Activated T-cell treated with anti-CD3 and anti-CD28 coated beads for 1 hour (primary cell): ENCODE results near the gene ZBTB46.

Experiments used
- DNase-seq: peaks from one replicate; pipeline ENCODE4 v3.0.0-alpha.2; 2020; ENCODE audit warnings: low read depth

The ZBTB46 gene

DNA sequence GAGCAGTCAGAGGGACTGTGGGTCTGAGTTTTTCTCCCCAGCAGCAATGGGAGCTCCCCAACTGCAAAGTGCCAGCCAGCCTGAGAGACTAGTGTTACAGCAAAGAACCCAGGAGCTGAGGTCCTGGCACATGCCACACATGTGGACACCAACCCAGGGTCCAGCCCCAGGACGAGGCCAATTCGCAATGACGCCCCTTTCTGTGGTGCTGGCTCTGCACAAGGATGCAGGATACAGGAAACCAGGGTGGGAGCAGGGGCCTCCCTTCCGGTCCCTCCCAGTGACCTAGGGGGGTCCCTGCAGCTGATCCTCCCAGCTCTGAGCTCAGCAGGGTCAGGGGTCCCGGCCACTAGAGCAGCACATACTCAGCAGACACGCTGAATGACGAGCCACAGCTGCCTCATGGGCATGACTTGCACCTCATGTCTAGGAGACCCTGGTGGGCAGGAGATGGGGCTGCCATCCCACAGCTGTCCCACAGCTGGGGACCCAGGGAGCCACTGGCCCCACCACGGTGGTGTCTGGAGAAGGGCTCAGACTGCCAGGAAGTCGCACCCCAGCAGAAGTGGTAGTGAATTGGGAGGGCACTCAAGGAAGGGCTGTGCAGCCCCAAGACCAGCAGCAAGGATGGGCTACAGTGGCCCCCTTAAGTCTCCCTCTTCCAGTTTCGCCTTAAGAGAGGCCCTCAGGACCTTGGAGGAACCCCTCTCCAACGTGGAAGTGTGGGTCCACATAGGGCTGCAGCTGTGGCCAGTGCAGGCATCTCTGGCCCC, 126.9 kb downstream of the ZBTB46 start:
- no peak for DNase-seq

DNA sequence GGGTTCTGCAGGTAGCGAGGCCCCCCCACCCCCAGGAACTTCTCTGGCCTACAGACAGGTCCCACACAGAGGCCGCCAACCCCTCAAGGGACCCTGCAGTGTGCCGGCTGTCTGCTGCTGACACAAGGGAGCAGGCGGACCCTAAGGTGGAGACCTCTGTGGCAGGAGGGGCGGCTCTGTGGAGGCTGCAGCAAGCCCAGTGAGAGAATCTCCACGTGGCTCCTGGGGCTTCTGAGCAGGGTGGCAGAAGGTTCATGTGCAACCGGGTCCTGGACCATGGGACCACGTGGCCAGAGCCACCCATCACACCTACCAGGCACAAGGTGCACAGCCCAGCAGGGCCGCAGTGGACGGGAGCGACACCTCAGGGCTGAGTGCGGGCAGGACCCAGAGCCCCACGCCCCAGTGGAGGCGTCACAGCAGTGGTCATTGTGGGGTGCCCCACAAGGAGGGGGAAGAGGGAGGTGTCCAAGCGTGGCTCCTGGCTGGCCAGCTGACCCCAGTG, 127.5 kb downstream of the ZBTB46 start:
- no peak for DNase-seq

DNA sequence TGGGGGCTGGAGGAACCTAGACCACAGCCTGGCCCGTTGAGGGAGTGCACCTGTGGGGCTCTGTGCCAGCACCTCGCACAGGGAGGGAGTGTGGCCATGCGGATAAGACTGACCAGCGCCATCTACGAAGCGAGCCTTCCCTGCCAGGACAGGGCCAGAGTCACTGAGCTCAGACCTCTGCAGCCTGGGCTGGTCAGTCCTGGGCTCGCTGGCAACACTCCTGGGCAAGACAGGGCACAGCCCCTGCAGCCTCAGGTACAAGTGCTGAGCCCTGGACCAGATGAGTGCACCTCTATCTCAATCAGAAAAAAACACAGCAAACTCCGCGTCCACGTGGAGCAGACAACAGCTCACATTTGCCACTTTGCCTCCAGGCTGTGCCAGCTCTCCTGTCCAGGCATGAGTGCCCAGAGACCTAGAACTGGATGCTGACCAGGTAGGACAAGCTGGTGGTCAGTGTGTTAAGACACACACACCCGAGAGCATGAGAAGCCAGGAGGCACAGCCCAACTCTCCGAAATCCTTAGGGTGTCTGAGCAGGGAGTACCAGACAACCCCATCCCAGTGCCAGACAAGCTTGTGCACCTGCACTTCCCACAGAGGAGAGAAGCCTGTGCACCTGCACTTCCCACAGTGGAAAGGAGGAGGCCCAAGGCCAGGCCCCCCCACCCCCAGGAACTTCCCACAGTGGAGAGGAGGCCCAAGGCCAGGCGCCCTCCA, 128.2 kb downstream of the ZBTB46 start:
- no peak for DNase-seq

DNA sequence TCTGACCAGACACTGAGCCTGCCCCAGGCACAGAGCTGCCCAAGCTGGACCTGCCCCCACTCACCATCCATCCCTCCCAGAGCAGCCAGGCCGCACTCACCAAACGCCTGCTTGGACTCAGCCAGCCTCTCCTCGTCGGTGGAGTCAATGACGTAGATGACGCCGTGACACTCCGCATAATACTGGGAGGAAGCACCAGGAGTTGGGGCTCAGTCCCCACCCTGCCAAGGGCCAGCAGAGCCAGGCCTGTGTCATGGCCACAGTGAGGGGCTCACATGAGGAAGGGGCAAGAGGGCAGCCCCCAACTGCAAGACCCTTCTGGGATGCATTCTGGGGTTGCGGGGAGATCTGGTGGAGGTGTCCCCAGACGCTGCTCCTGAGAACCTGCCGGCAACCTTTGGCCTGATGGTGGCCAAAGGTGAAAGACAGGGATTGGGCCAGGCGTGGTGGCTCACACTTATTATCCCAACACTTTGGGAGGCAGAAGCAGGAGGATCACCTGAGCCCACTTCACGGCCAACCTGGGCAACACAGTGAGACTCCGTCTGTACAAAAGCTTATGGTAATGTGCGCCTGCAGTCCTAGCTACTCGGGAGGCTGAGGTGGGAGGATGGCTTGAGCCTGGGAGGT, 128.9 kb downstream of the ZBTB46 start:
- DNase-seq = no peak

DNA sequence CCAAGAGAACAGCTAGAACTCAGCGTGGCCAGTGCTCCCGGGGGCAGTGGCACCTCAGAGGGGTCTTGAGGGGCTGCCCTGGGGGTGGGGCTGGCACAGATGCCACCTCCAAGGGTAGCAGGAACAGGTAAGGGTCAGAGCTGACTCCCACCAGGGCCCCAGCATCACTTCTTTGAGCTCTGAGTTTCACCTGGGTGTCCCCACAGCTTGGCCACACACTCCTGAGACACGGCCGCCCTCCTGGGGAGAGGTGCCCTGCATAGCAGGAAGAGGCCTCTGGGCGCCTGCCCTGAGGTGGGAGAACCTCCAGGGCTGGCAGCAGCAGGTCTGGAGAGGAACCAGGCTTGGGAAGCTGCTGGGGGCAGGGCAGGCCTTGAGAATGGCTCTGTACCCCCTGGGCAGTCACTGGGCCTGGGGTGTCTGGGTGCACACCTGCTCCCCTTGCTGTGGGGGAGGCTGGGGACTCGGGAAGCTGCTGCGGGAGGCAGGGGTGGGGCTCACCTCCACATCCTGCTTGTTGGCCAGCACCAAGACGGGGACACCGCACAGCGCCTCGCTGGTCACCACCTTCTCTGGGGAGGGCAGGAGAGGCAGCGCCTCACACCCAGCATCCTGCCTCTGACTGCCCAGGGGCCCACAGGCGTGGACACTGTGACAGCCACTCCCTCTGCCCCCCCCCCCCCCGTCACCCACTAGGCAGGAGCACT, 129.6 kb downstream of the ZBTB46 start:
- no peak for DNase-seq

DNA sequence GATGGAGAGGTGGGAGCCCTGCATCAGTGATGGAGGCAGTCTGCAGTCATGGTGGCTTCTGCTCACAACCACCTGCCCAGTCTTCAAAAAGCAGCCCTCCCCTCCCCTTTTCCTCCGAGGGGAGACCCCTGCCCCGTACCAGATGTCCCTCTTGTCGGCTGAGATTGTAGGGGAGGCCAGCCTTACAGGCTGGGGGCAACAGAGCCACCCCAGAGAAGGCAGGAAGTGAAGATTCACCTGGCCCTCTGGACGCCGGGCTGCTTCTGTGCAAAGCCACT, 130.1 kb downstream of the ZBTB46 start:
- no peak for DNase-seq

DNA sequence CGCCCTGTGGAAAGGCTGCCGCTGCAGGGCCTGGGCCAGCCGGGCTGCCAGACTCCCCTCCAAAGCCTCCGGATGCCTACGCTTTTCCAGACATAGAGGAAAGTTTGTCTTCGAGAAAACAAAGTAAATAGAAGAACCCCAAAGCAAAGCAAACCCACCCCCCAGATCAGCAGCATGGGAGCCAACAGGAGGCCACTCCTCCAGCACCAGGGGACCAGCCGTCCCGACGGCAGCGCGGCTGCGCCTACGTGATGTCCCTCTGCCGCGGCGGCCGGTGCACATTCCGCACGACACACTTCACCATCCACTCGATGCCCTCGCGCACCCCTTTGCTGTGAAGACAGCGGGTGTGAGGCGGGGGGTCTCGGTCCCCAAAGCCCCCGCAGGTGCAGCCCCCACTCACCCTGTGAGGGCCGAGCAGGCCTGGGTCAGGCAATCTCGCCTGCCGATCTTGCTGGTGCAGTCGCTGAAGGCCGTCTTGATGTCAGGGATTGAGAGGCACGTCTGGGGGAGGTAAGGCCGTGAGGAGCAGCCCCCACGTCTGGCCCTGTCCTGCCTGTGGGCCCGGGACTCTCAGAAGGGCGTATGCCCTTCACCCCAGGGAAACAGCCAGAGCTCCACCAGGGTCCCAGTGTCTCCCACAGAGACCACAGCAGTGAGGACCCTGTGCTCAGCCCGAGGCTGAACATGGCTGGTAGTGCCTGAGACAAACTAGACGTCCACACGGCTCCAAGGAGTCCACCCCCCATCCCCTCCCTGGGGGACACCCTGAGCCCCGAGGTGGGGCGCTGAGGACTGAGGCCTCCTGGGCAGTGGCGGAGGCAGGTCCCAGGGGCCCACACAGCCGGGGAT, 130.6 kb downstream of the ZBTB46 start:
- no peak for DNase-seq

DNA sequence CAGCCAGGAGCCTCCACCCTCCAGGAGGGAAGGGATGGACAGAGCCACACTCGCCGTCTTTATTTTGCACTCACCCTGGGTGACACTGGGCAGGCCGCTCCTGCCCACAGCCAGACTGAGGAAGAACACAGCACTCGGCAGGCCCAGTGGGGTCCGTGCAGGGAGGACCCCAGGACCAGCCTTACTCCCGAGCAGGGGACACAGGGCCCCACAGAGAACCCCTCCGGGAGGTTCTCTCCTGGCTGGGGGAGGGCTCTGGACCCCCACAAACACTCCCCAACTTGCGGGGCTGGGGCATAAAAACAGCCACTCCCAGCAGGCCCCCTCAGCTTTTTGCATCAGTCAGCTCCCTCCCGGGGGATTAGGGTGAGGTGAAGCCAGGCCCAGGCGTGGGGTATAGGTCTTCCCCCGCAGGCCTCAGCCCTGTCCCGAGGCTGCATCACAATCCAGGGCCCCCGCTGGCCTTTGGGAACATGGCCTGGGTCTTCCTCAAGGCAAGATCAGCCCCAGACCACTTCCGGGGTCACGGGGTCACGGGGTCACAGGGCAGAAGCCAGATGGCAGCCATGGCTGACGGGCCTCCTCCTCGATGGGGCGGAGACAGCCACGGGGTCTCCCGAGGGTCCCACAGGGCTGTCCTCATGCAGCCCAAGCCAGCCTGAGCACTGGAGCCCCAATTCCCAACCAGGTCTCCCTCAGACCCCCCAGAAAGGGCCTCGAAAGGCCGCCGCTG, 131.4 kb downstream of the ZBTB46 start:
- no peak for DNase-seq

DNA sequence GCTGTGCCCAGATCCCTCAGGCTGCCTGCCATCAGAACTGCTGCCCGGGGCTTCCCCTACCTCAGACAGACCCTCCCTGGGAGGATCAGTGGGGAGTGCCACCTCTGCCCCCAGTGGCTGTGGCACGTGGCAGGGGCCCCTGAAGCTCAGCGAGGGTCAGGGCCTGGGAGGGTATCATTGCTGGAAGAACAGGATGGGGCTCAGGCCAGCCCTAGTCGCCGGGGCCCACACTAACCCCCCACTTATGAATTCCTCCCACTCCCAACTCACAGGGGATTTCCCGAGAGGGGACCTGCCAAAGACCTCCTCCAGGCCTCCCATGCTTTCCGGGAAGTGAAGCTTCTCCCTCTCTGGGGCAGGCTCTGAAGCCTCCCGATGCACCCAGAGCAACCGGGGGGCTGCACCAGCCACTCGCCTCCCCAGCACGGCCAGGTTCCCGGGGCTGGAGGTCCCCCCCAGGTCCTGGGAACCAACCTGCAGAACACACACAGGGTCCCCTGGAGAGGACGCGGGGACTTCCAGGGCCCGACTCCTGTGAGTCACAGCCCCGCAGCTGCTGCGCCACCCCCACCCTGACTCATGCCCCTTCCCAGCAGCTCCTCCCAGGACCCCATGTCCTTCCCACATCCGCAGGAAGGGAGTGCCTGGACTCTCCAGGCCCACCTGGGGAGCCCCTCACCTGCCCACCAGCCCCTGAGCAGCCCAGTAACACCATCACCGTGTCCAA, 132.2 kb downstream of the ZBTB46 start:
- no peak for DNase-seq

DNA sequence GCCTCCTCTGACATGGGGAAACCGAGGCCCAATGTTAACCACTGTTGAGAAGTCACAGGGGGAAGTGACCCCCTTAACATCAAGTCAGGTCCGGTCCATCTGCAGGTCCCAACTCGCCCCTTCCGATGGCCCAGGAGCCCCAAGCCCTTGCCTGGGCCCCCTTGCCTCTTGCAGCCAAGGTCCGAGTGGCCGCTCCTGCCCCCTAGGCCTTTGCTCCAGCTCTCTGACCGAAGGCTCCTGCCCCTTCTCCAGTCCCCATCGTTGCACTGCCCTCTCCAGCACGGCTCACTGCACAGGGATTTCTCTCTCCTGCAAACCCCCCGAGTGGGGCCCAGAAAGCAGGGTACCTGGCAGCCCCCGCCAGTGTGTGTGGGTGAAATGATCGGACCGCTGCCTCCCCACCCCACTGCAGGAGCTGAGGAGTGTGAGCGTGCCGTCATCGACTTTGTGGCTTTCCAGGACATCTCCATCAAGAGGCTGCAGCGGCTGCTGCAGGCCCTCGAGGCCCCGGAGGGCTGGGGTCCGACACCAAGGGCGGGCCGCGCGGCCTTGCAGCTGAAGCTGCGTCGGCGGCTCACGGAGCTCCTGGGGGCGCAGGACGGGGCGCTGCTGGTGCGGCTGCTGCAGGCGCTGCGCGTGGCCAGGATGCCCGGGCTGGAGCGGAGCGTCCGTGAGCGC, 133.1 kb downstream of the ZBTB46 start:
- DNase-seq = no peak

DNA sequence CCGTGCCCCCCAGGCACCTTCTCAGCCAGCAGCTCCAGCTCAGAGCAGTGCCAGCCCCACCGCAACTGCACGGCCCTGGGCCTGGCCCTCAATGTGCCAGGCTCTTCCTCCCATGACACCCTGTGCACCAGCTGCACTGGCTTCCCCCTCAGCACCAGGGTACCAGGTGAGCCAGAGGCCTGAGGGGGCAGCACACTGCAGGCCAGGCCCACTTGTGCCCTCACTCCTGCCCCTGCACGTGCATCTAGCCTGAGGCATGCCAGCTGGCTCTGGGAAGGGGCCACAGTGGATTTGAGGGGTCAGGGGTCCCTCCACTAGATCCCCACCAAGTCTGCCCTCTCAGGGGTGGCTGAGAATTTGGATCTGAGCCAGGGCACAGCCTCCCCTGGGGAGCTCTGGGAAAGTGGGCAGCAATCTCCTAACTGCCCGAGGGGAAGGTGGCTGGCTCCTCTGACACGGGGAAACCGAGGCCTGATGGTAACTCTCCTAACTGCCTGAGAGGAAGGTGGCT, 133.7 kb downstream of the ZBTB46 start:
- DNase-seq = no peak

DNA sequence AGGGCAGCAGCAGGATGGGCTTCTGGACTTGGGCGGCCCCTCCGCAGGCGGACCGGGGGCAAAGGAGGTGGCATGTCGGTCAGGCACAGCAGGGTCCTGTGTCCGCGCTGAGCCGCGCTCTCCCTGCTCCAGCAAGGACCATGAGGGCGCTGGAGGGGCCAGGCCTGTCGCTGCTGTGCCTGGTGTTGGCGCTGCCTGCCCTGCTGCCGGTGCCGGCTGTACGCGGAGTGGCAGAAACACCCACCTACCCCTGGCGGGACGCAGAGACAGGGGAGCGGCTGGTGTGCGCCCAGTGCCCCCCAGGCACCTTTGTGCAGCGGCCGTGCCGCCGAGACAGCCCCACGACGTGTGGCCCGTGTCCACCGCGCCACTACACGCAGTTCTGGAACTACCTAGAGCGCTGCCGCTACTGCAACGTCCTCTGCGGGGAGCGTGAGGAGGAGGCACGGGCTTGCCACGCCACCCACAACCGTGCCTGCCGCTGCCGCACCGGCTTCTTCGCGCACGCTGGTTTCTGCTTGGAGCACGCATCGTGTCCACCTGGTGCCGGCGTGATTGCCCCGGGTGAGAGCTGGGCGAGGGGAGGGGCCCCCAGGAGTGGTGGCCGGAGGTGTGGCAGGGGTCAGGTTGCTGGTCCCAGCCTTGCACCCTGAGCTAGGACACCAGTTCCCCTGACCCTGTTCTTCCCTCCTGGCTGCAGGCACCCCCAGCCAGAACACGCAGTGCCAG, 134.3 kb downstream of the ZBTB46 start, which contains the start of gene TNFRSF6B:
TSS of gene TNFRSF6B (plus strand) at position 25 of the 729 bp plus-strand sequence. CDS start at position 141, 116 bp downstream.
- DNase-seq = no peak

DNA sequence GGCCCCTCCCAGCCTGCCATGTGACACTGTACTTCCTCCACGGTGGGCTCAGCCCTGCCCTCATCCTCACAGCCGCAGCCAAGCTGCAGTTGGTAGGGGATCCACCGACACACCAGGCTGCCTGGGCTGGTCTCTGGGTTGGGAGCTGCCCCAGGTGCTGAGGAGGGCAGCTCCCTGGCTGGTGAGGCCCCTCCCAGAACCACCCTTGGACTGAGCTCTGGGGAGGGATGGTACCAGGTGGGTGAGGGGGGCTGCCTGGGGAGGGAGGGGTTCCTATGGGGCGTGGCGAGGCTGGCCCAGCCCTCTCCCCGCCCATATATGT, 134.8 kb downstream of the ZBTB46 start:
- DNase-seq = no peak

DNA sequence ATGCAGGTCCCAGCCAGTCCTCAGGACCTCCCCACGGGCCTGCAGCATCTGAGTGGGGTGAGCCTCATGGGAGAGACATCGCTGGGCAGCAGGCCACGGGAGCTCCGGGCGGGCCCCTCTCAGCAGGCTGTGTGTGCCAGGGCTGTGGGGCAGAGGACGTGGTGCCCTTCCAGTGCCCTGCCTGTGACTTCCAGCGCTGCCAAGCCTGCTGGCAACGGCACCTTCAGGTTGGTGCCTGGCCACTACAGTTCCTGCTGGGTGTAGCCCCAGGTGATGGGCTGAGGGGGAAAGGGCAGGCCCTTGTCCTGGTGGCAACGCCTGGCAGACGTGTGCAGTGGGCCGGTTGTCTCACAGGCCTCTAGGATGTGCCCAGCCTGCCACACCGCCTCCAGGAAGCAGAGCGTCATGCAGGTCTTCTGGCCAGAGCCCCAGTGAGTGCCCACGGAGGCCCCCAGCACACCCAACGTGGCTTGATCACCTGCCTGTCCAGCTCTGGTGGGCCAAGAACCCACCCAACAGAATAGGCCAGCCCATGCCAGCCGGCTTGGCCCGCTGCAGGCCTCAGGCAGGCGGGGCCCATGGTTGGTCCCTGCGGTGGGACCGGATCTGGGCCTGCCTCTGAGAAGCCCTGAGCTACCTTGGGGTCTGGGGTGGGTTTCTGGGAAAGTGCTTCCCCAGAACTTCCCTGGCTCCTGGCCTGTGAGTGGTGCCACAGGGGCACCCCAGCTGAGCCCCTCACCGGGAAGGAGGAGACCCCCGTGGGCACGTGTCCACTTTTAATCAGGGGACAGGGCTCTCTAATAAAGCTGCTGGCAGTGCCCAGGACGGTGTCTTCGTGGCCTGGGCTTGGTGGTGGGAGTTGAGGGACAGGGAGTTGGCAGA, 135.4 kb downstream of the ZBTB46 start:
- DNase-seq = no peak

DNA sequence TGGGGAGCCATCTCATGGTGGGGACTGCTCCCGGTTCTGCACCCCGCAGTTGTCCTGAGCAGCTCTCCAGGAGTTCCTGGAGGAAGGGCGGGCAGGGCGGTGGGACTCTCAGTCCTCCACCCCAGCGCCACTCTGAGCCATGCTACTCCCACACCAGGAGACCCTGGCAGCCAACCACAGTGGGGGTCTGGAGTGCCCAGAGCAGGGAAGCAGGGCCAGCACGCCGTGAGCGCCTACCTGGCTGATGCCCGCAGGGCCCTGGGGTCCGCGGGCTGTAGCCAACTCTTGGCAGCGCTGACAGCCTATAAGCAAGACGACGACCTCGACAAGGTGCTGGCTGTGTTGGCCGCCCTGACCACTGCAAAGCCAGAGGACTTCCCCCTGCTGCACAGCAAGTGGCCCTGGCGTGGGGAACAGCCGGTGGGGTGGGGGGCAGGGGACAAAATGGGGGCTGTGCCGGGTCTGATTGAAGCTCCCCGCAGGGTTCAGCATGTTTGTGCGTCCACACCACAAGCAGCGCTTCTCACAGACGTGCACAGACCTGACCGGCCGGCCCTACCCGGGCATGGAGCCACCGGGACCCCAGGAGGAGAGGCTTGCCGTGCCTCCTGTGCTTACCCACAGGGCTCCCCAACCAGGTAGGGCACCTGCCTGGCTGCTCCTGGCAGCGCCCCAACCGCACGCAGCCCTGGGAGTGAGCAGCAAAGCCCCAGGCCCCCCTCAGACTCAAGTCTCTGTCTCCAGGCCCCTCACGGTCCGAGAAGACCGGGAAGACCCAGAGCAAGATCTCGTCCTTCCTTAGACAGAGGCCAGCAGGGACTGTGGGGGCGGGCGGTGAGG, 136.3 kb downstream of the ZBTB46 start:
- DNase-seq = no peak

DNA sequence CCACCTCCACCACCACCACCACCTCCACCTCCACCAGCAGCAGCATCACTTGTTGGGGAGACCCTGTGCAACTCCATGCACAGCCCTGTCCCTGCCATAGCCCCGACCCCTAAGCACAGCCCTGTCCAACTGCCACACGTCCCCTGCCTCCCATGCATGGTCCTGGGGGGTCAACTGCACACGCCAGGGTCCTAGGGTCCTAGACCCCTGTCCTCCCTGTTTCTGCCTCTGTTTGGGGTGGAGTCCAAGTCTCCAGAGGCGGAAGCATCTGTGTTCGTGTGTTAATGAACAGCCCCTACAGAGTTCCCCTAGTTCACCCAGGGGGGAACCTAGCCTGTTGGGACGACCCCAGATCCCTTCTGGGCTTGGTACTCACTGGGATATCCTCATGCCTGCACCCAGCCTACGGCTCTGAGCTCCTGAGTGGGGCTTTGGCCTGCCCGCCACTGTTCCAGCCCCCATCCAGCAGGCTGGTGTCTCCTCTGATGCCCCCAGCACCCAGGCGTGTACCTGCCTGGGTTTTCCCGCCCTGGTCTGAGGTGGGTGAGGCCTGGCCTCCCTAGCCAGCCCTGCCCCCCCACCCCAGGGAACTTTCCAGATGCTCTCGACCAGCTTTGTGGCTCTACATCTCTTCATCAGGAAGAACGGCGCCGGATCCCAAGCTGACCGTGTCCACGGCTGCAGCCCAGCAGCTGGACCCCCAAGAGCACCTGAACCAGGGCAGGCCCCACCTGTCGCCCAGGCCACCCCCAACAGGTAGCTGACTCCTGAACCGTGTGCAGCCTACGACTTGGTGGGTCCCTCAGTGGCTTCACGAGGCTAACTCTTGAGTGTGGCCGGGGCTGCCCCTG, 137.1 kb downstream of the ZBTB46 start:
- no peak for DNase-seq
